ENCODE results near the gene LKAAEAR1.

Gene LKAAEAR1

GRCh38 chr20:64074184-64074789 is 9.9 kb downstream of the LKAAEAR1 start:
- no peaks in the 10 kb centered on the region for H3K36me3 ChIP-seq (ENCODE audit: insufficient read depth, low read length)
- TF ChIP-seq FOXP2 (optimal IDR thresholded peaks at IDR 0.05; ENCODE audit: control extremely low read depth, extremely low read length, insufficient read depth) = no peak
- TF ChIP-seq EZH2 (IDR thresholded peaks at IDR 0.05) = no peak
- no peak for TF ChIP-seq POLR2AphosphoS5 (IDR thresholded peaks at IDR 0.05; ENCODE audit: borderline replicate concordance, low read depth, low read length)
- H3K27ac ChIP-seq = no peak overlapping the region
- no peak overlapping the region for H3K9ac ChIP-seq (ENCODE audit: insufficient read length)
- H3K4me3 ChIP-seq = no peak overlapping the region
- no peaks in the 10 kb centered on the region for H3K9me3 ChIP-seq (ENCODE audit: low read depth, low read length)
- DNase-seq (ENCODE audit: low read depth, low spot score) = no peak

DNA sequence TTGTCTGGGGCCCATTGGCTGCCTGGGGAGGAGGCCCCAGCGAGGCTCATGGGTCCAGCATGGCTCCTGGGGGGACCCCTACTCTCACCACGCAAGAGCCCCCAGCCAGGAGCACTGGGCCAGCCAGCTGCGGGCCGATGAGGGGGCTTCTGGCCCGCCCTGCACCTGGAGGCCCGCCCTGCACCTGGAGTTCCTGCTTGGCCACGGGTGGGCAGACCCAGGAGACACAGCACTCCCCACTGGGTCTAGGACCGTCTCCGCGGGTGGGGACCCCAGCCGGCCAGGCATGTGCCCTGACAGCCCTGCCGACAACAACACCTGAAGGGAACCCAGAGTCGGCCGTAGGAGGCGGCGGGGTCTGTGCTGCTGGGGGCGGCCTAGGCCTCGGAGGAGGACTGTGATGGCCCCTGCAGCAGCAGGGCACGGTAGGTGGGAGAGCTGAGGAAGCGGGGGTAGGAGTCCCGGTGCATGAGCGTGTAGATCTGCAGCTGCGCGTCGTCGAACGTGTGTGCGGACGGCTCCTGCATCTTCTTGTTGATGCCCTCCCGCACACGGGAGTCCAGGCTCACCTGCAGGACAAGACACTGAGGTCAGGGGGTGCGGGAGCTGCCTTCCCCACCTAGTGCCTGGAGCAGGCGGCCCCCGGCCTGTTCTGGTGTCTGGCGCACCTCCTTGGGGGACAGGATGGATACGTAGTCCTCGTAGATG is 10.6 kb downstream of the LKAAEAR1 start:
- Histone ChIP-seq H3K27ac (no peak overlapping the region), H3K4me3 (no peak overlapping the region), H3K36me3 (ENCODE audit: insufficient read depth, low read length) (no peaks in the 10 kb centered on the region), H3K9ac (ENCODE audit: insufficient read length) (no peak overlapping the region), H3K9me3 (ENCODE audit: low read depth, low read length) (no peaks in the 10 kb centered on the region)
- DNase-seq (ENCODE audit: low read depth, low spot score) = no peak
- TF ChIP-seq EZH2 (IDR thresholded peaks at IDR 0.05) (no peak), POLR2AphosphoS5 (IDR thresholded peaks at IDR 0.05; ENCODE audit: borderline replicate concordance, low read depth, low read length) (no peak), FOXP2 (optimal IDR thresholded peaks at IDR 0.05; ENCODE audit: control extremely low read depth, extremely low read length, insufficient read depth) (no peak)

GRCh38 chr20:64072498-64073063 is 11.6 kb downstream of the LKAAEAR1 start:
- no peaks in the 10 kb centered on the region for H3K36me3 ChIP-seq (ENCODE audit: insufficient read depth, low read length)
- no peak overlapping the region for H3K4me3 ChIP-seq
- TF ChIP-seq EZH2 (IDR thresholded peaks at IDR 0.05) = no peak
- 0 out of 2 replicates have a peak, but pooled peaks have one; percentile 6 for TF ChIP-seq POLR2AphosphoS5 (IDR thresholded peaks at IDR 0.05; ENCODE audit: borderline replicate concordance, low read depth, low read length)
- TF ChIP-seq FOXP2 (optimal IDR thresholded peaks at IDR 0.05; ENCODE audit: control extremely low read depth, extremely low read length, insufficient read depth) = no peak

DNA sequence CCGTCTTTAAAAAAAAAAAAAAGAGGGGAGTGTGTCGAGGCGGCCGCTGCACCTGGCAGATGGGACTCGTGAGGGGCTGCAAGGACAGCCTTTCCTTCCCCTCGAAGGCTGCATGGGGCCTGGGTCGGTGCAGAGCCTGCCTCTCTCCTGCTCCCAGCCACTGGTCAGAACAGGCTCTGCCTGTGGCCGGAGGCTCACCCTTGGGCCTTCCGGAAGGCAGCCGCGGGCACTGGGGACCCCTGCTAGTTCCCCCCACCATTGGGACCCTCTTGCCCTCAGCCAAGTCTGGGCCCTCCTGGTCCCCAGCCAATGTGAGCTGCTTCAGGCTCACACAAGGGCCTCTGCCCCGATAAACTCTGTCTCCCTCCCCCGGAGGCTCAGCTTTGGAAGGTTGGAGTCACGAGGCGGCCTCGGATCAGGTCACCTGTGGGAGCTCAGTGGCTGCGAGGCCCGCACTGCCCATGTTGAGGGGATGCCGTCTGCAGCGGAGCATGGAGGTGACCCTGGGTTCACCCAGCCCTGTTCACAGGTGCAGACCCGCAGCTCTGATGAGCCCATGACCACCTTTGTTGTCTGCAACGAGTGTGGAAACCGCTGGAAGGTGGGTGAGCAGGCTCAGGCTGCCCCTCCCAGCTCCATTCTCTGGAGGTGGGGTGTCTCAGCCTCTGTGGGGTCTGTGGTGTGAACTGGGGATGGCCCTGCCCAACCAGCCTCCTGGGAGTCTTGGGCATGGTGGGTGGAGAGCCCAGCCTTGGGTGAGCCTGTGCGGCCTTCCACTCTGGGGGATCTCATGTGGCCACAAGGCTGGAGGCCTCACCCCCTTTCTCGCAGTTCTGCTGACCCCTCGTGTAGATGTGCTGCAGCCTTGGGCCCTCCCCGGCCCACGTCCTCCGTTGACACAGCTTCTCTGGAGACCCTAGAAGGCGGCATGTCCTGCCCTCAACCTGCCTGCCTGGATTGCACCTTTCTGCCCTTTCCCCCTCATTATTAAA is 12.6 kb downstream of the LKAAEAR1 start:
- no peak overlapping the region for H3K4me3 ChIP-seq
- no peaks in the 10 kb centered on the region for H3K36me3 ChIP-seq (ENCODE audit: insufficient read depth, low read length)
- no peak overlapping the region for H3K9ac ChIP-seq (ENCODE audit: insufficient read length)
- DNase-seq (ENCODE audit: low read depth, low spot score) = no peak
- H3K9me3 ChIP-seq (ENCODE audit: low read depth, low read length) = no peaks in the 10 kb centered on the region
- H3K27ac ChIP-seq = no peak overlapping the region
- TF ChIP-seq POLR2AphosphoS5 (IDR thresholded peaks at IDR 0.05; ENCODE audit: borderline replicate concordance, low read depth, low read length) (0 out of 2 replicates have a peak, but pooled peaks have one; percentile 26), FOXP2 (optimal IDR thresholded peaks at IDR 0.05; ENCODE audit: control extremely low read depth, extremely low read length, insufficient read depth) (no peak)

More at GRCh38 chr20:64072498-64073063, 11.6 kb downstream of the LKAAEAR1 start:
- no peak overlapping the region for H3K27ac ChIP-seq
- no peak overlapping the region for H3K9ac ChIP-seq (ENCODE audit: insufficient read length)
- no peaks in the 10 kb centered on the region for H3K9me3 ChIP-seq (ENCODE audit: low read depth, low read length)
- DNase-seq (ENCODE audit: low read depth, low spot score) = no peak

DNA sequence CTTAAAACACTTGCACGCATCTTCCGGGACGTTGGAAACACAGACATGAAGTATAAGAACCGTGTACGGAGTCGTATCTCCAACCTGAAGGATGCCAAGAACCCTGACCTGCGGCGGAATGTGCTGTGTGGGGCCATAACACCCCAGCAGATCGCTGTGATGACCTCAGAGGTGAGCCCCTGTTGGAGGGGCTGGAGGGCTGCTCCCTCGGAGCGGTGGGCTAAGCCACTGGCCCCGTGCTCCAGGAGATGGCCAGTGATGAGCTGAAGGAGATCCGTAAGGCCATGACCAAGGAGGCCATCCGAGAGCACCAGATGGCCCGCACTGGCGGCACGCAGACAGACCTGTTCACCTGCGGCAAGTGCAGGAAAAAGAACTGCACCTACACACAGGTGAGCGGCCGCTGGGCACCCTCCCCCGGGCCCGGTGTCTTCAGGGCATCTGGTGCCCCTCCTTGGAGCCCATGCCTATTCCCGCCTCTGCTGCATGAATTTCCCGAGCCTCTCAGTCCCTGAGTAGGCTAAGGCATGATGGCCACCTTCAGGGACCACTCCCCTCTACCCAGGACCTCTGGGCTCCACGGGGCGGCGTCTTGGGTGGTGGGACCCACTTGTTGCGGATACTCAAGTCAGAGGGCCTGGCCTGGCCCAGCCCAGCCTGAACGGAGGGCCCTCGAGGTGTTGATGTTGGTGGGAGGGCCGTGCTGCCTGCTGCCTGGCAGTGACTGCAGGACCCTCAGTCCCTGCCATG is 13.8 kb downstream of the LKAAEAR1 start:
- DNase-seq (ENCODE audit: low read depth, low spot score) = no peak
- no peaks in the 10 kb centered on the region for H3K9me3 ChIP-seq (ENCODE audit: low read depth, low read length)
- H3K9ac ChIP-seq (ENCODE audit: insufficient read length) = no peak overlapping the region
- H3K27ac ChIP-seq = no peak overlapping the region
- H3K36me3 ChIP-seq (ENCODE audit: insufficient read depth, low read length) = no peaks in the 10 kb centered on the region
- no peak overlapping the region for H3K4me3 ChIP-seq
- no peak for TF ChIP-seq POLR2AphosphoS5 (IDR thresholded peaks at IDR 0.05; ENCODE audit: borderline replicate concordance, low read depth, low read length)
- no peak for TF ChIP-seq FOXP2 (optimal IDR thresholded peaks at IDR 0.05; ENCODE audit: control extremely low read depth, extremely low read length, insufficient read depth)
- TF ChIP-seq EZH2 (IDR thresholded peaks at IDR 0.05) = no peak

- H3K27ac ChIP-seq = no peak overlapping the region
- DNase-seq (ENCODE audit: low read depth, low spot score) = no peak
- no peaks in the 10 kb centered on the region for H3K9me3 ChIP-seq (ENCODE audit: low read depth, low read length)
- no peak overlapping the region for H3K4me3 ChIP-seq
- no peak for TF ChIP-seq EZH2 (IDR thresholded peaks at IDR 0.05)
- no peak for TF ChIP-seq POLR2AphosphoS5 (IDR thresholded peaks at IDR 0.05; ENCODE audit: borderline replicate concordance, low read depth, low read length)
- no peak for TF ChIP-seq FOXP2 (optimal IDR thresholded peaks at IDR 0.05; ENCODE audit: control extremely low read depth, extremely low read length, insufficient read depth)
- H3K36me3 ChIP-seq (ENCODE audit: insufficient read depth, low read length) = no peaks in the 10 kb centered on the region
- no peak overlapping the region for H3K9ac ChIP-seq (ENCODE audit: insufficient read length)
These were observed 14.5 kb downstream of the LKAAEAR1 start for GRCh38 chr20:64069614-64070243.

- Histone ChIP-seq H3K27ac (no peak overlapping the region), H3K4me3 (no peak overlapping the region), H3K9ac (ENCODE audit: insufficient read length) (no peak overlapping the region), H3K9me3 (ENCODE audit: low read depth, low read length) (no peaks in the 10 kb centered on the region), H3K36me3 (ENCODE audit: insufficient read depth, low read length) (no peaks in the 10 kb centered on the region)
- TF ChIP-seq EZH2 (IDR thresholded peaks at IDR 0.05) (no peak), POLR2AphosphoS5 (IDR thresholded peaks at IDR 0.05; ENCODE audit: borderline replicate concordance, low read depth, low read length) (no peak), FOXP2 (optimal IDR thresholded peaks at IDR 0.05; ENCODE audit: control extremely low read depth, extremely low read length, insufficient read depth) (no peak)
- DNase-seq (ENCODE audit: low read depth, low spot score) = no peak
These were observed 15.0 kb downstream of the LKAAEAR1 start for GRCh38 chr20:64069209-64069613.
